ENCODE results near the gene NEUROD2. TPM values are rescaled to one million over a fixed set of nuclear protein-coding genes. Genes with fewer than 3 reads are reported as not detected.

The NEUROD2 gene
- total and polyA plus RNA-seq, 2 of the 8 experiments (the other 6 are each of a cell fraction or from before 2014, with no cell fraction given), result not detected

- POLR2A ChIA-PET (ENCODE audit: partially characterized antibody), result interaction anchor here (1.0 to 2.1 kb wide), 6 partner anchors 8 to 347 kb away, joined by 3 to 12 read pairs (median 3); partner anchors contain the start of genes LRRC3C and ORMDL3
- Histone ChIP-seq H3K79me1 (ENCODE audit: low read depth, low read length) (no peaks in the 10 kb centered on the region), H4K20me1 (replicated peaks in 1 of 2; ENCODE audit: control insufficient read depth in 1 of 2, insufficient read depth in 2 of 2, low read length in 2 of 2) (no peaks in the 10 kb centered on the region), H3K23me2 (ENCODE audit: low read depth, low read length) (no peaks in the 10 kb centered on the region), H2BK20ac (ENCODE audit: low read length) (peak overlapping the region; percentile 18; the same call in 1 of the 2 replicates), H2BK120ac (replicated peaks; ENCODE audit: low read depth, low read length) (peak overlapping the region; percentile 59), H4K5ac (ENCODE audit: insufficient read length, low read depth, low read length) (peak overlapping the region; percentile 30), H2AFZ (ENCODE audit: low read length) (no peak overlapping the region), H3K27me3 (replicated peaks in 1 of 4; ENCODE audit: control insufficient read depth in 3 of 4, extremely low read depth in 1 of 4, insufficient read depth in 3 of 4, low read length in 3 of 4) (peaks cover 0 to 4% (median 2%) of the 10 kb centered on the region in 4 experiments; a peak in 3 of 7 replicates), H3K18ac (ENCODE audit: extremely low read depth, low read length) (peak overlapping the region; percentile 33; the same call in 1 of the 2 replicates), H2BK5ac (ENCODE audit: low read depth, low read length) (peak overlapping the region; percentile 21; the same call in 1 of the 2 replicates), H3K23ac (ENCODE audit: insufficient read length) (no peak overlapping the region), H3K14ac (ENCODE audit: insufficient read length) (no peak overlapping the region), H3K56ac (replicated peaks; ENCODE audit: insufficient read length, low read depth, low read length) (no peak overlapping the region), H2AK5ac (ENCODE audit: low read depth, low read length) (no peak overlapping the region), H3K27ac (ENCODE audit: low read depth, low read length) (no peak overlapping the region; the same call in 1 of the 2 replicates), H3K4ac (replicated peaks; ENCODE audit: insufficient read length, low read depth, low read length) (peak overlapping the region; percentile 76), H3K9me3 (ENCODE audit: insufficient read depth in 2 of 2, low read depth in 1 of 2, low read length in 1 of 2) (no peaks in the 10 kb centered on the region), H4K91ac (replicated peaks; ENCODE audit: insufficient read length, low read length) (peak overlapping the region; percentile 86), H3K79me2 (ENCODE audit: control insufficient read depth in 1 of 2, insufficient read depth in 2 of 2, low read length in 2 of 2) (no peaks in the 10 kb centered on the region), H2BK15ac (ENCODE audit: low read length) (no peak overlapping the region), H2BK12ac (ENCODE audit: low read depth, low read length) (0 out of 2 replicates have a peak overlapping the region, but pooled peaks have one; percentile 45), H4K8ac (ENCODE audit: extremely low read depth, insufficient read depth, low read length) (no peak overlapping the region), H3K4me3 (ENCODE audit: extremely low read depth in 1 of 4, insufficient read depth in 2 of 4, low read depth in 3 of 4, low read length in 4 of 4) (peak overlapping the region in 2 of 4 experiments; percentile 5 to 31; a peak in 3 of 8 replicates), H3K9ac (replicated peaks in 1 of 4; ENCODE audit: extremely low read depth in 1 of 4, low read depth in 3 of 4, low read length in 3 of 4) (no peak overlapping the region), H3K4me2 (ENCODE audit: insufficient read depth in 1 of 2, low read depth in 2 of 2, low read length in 2 of 2) (peak overlapping the region; percentile 8 to 58), H3K4me1 (replicated peaks in 1 of 4; ENCODE audit: control insufficient read depth in 3 of 4, insufficient read depth in 4 of 4, low read length in 3 of 4) (peaks cover 13 to 22% (median 15%) of the 10 kb centered on the region in 4 experiments), H3K36me3 (ENCODE audit: control insufficient read depth in 2 of 4, insufficient read depth in 4 of 4, low read length in 3 of 4) (no peaks in the 10 kb centered on the region)
- DNase-seq (ENCODE audit: low read depth in 1 of 2, low spot score in 2 of 2) (no peak), FAIRE-seq (peak; percentile 39)
- TF ChIP-seq ASH2L (IDR thresholded peaks at IDR 0.05; ENCODE audit: low read length), result no peak
- no peak for TF ChIP-seq HDAC6 (IDR thresholded peaks at IDR 0.05; ENCODE audit: low read depth, low read length)
- TF ChIP-seq ATF2 (IDR thresholded peaks at IDR 0.05; ENCODE audit: low read length), result no peak
- TF ChIP-seq SUZ12 (IDR thresholded peaks at IDR 0.05; ENCODE audit: low read length), result no peak
- TF ChIP-seq SIX5 (IDR thresholded peaks at IDR 0.05; ENCODE audit: low read depth, low read length), result no peak
- no peak for TF ChIP-seq ATF3 (IDR thresholded peaks at IDR 0.05; ENCODE audit: insufficient read depth, low read depth, low read length)
- TF ChIP-seq HDAC2 (IDR thresholded peaks at IDR 0.05; ENCODE audit: borderline replicate concordance in 1 of 2, low read depth in 2 of 2, low read length in 2 of 2), result peak in 1 of 2 experiments; percentile 87; a peak in 2 of 4 replicates
- peak; percentile 79 for TF ChIP-seq KDM1A (IDR thresholded peaks at IDR 0.05; ENCODE audit: borderline replicate concordance, low read length)
- CTCF ChIA-PET (ENCODE audit: partially characterized antibody), result interaction anchor here (0.8 to 11.6 kb wide), 8 partner anchors 9 to 54 kb away, joined by 3 to 167 read pairs (median 8); partner anchors contain the start of gene PPP1R1B
- 72% methylated on average over 7 of the region's 7 CpGs; no CpG with 5 or more reads in 1 of the 2 experiments for WGBS, 2 experiments (ENCODE audit: extremely low coverage in 1 of 2, insufficient coverage in 1 of 2, insufficient read length in 1 of 2, insufficient replicate concordance in 2 of 2, low coverage in 1 of 2, low lambda C conversion rate in 2 of 2, missing lambda C conversion rate in 1 of 2)
Observed at GRCh38 chr17:39580082-39580468, 27.6 kb downstream of the NEUROD2 start.
